NK-92 treated with Interleukin-12 subunit alpha and Interleukin-12 subunit beta, amount 100 ng/mL, for 24 hours (cell line): ENCODE results near the gene BSG.
"Not testable (repeated sequence)": the region's sequence is repeated elsewhere in the genome, so short reads cannot be mapped to it uniquely, and the experiment has no call there.

ENCODE experiments used
- DNase-seq: peaks from one replicate; lab custom pipeline; 2025; lab: John Stamatoyannopoulos, UW

BSG gene

DNA sequence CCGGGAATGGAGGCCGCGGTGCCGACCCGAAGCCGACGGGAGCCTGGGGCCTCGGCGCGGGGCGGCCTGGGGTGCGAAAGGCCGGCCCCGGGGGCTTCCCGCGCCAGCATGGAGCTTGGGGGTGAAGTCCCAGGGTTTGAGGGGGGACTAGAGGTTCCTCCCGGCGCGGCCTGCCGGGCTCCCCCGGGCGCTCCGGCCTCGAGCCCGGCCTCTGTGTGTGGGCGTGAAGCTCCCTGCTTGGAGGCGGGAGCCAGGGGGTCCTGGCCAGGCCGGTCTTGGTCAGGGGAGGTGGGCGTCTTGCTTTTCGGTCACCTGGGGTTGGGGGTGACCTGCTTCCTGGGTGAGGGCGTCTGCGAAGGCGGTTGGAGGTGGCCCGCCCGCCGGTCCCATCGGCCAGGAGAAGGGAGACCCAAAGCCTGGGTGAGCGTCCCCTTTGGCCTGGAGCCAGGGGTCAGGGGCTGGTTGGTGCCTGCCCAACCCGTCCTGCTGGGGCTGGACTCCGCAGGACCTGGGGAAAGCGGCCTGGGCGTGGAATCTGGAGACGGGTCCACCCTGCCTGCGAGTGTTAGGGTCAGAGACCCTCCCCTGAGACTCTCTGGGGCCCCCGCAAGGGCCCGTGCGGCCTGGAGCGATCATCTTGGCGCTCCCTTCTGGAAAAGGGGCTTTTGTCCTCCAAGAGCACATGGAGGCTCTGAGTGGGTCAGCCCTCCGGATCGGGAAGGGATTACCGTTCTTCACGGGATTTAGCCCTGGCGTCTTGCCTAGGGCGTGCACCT is 535 bp downstream of the BSG start:
- DNase-seq, result no peak

DNA sequence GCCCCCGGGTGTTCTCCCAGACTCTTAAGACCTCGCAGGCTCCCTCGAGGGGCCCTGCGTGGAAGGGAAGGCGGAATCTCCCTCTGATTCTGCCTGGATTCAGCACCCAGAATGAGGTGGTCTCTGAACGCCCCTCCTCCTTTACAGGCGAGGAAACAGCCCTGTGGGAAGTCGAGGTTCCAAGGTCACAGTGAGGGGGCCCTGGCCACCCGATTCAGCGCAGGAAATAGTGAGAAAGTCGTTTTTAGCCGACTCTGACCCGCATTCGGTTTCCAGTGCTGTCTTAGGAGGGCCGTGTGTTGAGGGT is 1.1 kb downstream of the BSG start:
- no peak for DNase-seq

- no peak for DNase-seq
Observed at GRCh38 chr19:574658-575526, 2.5 kb downstream of the BSG start.

DNA sequence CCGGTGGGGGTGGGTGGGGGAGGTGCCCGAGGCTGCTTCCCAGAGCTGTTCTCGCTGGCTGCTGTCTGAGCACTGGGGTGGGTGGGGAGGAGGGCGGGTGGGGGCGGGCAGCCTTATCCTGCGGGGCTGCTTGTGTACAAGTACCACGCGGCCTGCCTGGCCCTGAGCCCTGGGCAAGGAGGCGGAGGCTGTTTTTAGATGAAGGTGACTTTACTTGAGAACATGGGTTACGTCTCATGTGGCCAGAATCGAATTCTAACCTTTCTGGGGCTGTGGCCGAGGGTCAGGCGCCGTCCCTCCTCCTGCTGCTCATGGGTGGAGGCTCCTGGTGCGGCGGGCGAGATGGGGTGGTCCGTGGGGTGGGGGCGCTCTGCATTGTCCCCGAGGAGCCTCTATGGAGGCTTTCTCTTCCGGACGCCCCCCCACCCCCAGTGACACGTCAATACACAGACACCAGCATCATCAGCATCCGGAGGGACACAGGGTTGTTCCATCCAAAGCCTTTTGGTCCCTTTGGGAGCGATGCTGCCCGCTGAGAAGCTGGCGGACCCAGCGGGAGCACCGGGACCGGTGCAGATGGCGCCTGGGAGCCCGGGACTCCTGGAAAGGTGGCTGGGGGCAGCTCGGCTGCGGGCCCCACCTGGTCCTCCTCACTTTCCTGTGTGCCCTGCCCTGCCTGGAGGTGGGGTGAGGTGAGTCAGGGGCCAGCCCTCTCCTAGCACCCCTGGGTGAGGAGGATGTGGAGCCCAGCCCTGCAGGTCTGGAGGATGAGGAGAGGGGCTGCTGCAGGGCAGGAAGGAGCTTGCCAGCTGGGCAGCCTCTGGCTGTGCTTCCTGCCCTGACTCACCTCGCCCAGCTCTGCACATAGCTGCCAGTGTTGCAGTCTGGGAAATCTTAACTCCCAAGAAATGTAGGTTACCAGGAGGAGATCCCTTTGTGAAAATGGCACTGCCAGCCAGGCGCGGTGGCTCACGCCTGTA is 3.4 kb downstream of the BSG start:
- no peak for DNase-seq

DNA sequence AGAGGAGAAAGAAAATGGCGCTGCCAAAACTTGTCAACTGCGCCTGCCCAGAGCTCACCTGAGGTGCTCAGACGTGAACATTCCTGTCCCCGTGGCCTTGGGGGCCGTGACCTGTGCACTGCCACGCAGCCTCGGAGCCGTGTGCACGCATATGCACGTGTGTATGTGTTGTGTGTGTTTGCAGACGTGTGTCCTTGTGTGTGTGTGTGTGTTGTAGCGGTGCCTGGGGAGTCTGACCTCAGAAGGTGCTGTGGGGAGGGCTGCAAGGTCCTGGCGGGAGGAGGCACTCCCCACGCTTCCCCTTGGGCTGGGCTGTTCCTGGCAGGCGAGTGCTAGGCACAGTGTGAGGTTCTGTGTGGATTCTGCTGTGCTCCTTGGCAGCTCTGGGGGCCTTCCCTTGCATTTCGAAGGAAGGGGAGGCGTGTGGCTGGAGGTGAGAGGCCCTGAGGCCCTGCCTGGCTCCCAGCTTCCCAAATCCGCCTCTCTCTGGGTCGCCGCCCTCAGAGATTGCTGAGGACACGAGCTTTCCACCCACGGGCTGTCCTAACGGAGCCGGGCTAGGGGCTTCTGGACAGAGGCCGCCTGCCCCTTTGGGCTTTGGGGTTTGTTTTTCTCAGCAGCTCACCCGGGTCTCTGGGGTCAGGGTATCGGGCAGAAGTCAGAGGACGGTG is 4.5 kb downstream of the BSG start:
- no peak for DNase-seq

- no peak for DNase-seq
Observed at GRCh38 chr19:577439-578392, 5.3 kb downstream of the BSG start.

DNA sequence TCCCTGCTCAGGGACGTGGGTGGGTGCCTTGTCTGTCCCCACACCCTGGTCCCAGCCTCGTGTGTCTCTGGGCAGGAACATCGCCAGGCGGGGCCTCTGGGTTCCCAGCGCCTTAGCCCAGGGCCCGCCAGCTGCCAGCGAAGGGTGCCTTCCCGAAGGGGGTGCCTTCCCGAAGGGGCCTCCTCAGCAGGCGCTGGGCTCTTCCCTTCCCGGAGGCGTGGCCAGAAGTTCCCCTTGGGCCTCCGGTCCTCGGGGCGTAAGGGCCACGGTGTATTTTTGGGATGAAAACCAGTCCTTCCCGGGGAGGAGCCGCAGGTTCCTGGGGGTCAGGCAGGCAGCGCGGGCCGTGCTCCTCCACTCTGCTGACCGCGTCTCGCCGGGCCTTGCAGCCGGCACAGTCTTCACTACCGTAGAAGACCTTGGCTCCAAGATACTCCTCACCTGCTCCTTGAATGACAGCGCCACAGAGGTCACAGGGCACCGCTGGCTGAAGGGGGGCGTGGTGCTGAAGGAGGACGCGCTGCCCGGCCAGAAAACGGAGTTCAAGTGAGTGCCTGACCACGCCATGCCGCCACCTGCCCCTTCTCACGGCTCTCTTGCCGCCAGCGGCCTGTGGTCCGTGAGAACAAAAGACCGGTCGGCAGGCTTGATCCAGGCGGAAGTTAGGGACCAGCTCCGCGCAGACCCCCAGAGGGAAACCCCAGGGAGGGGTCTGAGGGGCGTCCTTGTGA is 6.9 kb downstream of the BSG start:
- DNase-seq, result no peak

- DNase-seq, result no peak
Observed at GRCh38 chr19:579842-580155, 7.4 kb downstream of the BSG start.

- no peak for DNase-seq
Observed at GRCh38 chr19:580274-580835, 8.0 kb downstream of the BSG start.

DNA sequence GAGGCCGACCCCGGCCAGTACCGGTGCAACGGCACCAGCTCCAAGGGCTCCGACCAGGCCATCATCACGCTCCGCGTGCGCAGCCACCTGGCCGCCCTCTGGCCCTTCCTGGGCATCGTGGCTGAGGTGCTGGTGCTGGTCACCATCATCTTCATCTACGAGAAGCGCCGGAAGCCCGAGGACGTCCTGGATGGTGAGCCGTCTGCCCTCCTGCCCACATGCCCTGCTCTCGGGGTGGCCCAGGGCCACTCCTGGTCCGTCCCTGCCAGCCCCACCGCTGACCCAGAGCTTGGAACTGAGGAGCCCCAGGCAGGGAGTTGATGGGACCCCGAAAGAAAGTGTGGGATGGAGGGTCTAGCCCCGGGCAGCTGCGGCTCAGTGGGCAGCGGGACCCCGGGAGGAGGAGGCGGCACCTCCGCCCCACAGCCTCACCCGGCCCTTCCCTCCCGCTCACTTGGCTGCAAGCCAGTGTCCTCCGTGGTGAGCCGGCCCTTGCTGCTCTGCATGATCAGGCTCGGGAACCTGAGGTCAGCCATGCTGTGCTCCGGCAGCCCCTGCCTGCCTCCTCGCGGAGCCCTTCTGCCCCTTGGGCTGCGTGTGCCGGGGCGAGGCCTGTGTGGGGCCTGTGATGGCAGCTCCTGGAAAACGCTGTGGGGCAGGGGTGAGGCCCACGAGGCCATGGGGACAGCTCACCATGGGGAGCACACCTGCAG is 9.2 kb downstream of the BSG start:
- DNase-seq, result no peak

DNA sequence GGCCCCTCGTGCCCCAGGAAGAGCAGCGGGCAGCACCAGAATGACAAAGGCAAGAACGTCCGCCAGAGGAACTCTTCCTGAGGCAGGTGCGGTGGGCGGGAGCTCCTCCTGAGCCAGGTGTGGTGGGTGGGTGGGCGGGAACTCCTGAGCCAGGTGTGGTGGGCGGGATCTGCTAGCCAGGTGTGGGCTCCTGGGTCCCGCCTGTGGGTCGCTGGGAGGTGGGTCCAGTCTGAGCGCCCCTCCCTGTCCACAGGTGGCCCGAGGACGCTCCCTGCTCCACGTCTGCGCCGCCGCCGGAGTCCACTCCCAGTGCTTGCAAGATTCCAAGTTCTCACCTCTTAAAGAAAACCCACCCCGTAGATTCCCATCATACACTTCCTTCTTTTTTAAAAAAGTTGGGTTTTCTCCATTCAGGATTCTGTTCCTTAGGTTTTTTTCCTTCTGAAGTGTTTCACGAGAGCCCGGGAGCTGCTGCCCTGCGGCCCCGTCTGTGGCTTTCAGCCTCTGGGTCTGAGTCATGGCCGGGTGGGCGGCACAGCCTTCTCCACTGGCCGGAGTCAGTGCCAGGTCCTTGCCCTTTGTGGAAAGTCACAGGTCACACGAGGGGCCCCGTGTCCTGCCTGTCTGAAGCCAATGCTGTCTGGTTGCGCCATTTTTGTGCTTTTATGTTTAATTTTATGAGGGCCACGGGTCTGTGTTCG is 10.3 kb downstream of the BSG start:
- DNase-seq, result no peak

GRCh38 chr19:583198-583967 is 11.0 kb downstream of the BSG start:
- DNase-seq, result no peak

- no peak for DNase-seq
Observed at GRCh38 chr19:583968-584239, 11.5 kb downstream of the BSG start.

- no peak for DNase-seq
Observed at GRCh38 chr19:584240-585001, 12.0 kb downstream of the BSG start.

- DNase-seq, result not testable (repeated sequence)
Observed at GRCh38 chr19:585146-585545, 12.8 kb downstream of the BSG start.

DNA sequence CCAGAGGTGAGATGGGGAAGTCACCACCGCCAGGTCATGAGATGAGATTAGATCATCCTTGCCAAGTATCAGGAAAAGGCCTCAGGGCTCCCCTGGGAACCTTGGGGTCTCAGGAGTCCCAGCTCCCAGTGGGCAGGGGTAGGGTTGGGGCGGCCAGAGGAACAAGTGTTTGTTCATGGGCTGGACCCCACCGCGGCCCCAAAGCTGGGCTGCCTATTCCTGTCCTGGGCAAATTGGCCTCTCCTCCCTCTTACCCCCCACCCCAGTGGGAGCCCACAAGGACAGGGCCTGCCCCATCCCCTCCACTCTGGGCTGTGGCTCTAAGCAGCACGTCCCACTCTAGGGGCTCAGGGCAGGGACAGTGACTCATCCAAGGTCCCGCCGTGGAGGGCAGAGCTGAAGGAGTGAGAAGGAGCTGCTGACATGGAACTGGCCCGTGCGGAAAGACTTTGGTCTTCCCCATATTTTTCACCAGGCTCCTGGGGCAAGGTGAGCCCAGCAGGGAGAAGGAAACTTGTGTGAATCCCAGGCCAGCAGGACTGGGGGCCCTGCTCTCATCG is 13.2 kb downstream of the BSG start:
- DNase-seq, result no peak
